Measurements from ENCODE around the gene PDE6B.

The PDE6B gene

DNA sequence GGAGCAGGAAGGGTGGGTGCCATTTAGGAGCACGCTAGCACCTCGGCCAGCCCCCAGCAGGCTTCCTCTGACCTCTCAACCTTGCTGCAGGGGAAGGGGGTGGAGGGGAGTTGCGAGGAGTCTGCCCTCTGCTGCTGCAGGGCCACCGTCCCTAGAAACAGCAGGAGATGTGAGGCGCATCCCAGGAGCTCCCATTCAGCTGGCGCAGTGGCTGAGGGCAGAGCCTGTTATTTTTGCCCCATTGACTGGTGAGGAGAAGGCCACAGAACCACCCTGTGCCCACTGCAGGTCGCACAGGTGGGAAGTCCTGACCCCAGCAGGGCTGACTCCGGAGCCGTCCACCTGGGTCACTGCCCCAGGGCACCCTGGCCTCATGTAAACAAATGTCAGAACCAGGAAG lies 8.0 kb downstream of the PDE6B start:
- TF ChIP-seq GATA2 (IDR thresholded peaks at IDR 0.05; ENCODE audit: low read depth, low read length): no peak
- no peak for TF ChIP-seq GATA3 (IDR thresholded peaks at IDR 0.05; ENCODE audit: low read depth, low read length)

DNA sequence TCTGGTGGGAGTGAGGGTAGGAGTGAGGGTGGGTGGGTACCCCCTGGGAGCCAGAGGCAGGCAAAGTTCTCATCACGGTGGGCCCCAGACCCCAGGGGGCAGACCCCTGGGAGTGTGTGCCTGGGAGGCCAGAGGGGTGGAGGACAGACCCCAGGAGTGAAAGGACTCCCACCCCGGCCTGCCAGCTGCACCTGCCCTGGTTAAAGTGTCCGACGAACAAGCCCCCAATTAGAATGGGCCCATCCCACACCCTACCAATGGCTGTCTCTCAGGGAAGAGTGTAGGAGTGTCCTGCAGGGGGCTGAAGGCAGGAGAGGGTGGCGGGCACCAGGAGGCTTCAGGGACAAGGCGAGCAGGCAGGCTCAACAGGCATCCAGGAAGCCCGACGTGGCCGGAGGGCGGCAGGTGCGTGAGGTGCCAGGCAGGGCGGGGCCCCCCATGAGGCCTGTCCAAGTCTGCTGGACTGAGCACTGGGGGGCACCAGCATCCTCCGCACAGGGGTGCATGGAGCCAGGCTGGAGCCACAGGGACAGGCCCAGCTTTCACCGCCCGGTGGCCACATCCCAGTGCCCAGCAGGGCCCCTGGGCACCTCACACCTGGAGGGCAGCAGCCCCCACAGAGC lies 8.7 kb downstream of the PDE6B start:
- TF ChIP-seq GATA3 (IDR thresholded peaks at IDR 0.05; ENCODE audit: low read depth, low read length) (no peak), GATA2 (IDR thresholded peaks at IDR 0.05; ENCODE audit: low read depth, low read length) (no peak)

- TF ChIP-seq GATA2 (IDR thresholded peaks at IDR 0.05; ENCODE audit: low read depth, low read length) (no peak), GATA3 (IDR thresholded peaks at IDR 0.05; ENCODE audit: low read depth, low read length) (no peak)
Observed at GRCh38 chr4:634599-634985, 9.2 kb downstream of the PDE6B start.

DNA sequence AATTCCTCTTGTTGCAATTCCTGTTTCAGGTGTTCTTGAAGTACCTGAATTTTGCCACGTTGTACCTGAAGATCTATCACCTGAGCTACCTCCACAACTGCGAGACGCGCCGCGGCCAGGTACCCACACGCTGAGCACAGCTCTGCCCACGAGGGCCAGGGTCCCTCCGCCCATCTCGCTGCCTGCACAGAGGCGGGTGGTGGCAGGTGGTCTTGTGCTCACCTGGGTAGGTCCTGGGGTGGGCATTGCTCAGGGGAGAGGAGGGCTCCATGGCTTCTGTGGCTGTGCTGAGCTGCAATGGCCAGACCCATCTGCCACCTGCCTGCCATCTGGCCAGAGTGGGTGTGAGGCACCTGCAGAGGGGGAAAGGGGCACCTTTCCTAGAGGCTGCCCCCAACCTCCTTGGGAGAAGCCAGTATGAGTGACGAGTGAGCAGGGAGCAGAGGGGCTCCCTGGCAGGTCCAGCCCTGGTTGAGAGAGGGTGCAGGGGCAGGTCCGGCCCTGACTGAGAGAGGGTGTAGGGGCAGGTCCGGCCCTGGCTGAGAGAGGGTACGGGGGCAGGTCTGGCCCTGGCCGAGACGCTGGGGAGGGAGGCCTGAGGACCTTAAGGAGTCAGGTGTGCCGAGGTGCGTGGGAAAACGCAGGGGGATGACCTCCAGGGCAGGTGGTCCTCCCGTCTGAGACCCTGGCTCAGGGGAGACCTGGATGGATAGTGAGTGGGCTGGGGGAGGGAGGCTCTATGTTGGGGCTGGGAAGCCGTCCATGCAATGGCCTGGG lies 10.7 kb downstream of the PDE6B start:
- no peak for TF ChIP-seq GATA3 (IDR thresholded peaks at IDR 0.05; ENCODE audit: low read depth, low read length)
- TF ChIP-seq GATA2 (IDR thresholded peaks at IDR 0.05; ENCODE audit: low read depth, low read length): no peak

GRCh38 chr4:636628-637159 lies 11.3 kb downstream of the PDE6B start:
- no peak for TF ChIP-seq GATA2 (IDR thresholded peaks at IDR 0.05; ENCODE audit: low read depth, low read length)
- no peak for TF ChIP-seq GATA3 (IDR thresholded peaks at IDR 0.05; ENCODE audit: low read depth, low read length)

GRCh38 chr4:637536-638280 lies 12.3 kb downstream of the PDE6B start:
- TF ChIP-seq GATA3 (IDR thresholded peaks at IDR 0.05; ENCODE audit: low read depth, low read length) (no peak), GATA2 (IDR thresholded peaks at IDR 0.05; ENCODE audit: low read depth, low read length) (no peak)

- TF ChIP-seq GATA2 (IDR thresholded peaks at IDR 0.05; ENCODE audit: low read depth, low read length): no peak
- no peak for TF ChIP-seq GATA3 (IDR thresholded peaks at IDR 0.05; ENCODE audit: low read depth, low read length)
Observed at GRCh38 chr4:646460-646859, 21.1 kb downstream of the PDE6B start.

DNA sequence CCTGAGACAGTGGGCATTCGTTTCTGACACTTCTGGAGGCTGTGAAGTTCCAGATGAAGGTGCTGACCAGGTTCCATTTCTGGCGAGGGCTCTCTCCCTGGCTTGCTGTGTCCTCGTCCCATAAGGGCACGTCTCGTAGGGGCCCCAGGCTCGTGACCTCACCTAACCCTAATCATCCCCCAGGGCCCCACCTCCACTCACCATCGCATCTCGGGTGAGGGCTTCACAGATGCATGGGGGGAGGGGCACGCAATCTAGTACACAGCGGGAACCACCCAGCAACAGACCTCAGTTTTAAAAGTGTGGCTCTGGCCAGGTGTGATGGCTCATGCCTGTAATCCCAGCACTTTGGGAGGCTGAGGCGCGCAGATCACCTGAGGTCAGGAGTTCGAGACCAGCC lies 22.1 kb downstream of the PDE6B start:
- TF ChIP-seq GATA2 (IDR thresholded peaks at IDR 0.05; ENCODE audit: low read depth, low read length) (no peak), GATA3 (IDR thresholded peaks at IDR 0.05; ENCODE audit: low read depth, low read length) (no peak)

DNA sequence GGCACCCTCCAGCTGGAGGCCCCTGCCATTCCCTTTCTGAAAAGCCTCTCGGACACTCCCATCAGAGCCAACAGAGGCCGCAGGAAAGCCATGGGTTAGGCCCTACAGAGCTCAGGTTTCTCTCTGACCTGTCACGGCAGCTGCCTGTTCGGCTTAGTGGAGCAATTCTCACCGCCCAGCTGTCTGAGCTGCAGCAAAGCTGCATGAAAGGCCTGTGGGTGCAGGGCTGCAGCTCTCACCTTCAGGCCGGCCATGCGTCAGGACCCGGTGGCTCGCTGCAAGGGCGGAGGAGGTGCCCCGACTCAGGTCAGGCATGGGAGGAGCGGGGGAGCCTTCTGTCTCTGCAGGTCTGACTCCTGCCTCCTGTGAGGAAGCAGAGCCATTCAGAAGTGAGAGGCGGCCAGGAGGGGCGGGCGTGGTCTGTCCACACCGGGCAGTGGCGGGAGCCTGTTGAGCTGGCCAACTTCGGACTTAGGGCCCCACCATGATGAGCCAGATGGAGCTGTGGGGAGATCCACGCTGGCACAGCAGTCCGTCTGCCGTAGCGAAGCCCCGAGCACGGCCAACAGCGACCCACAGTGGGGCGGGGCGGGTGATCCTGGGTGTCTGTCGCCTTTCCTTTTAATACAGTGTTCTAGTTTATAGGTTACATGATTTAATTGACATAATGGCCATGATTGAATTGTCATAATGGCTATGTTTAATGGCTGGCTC lies 23.4 kb downstream of the PDE6B start:
- TF ChIP-seq GATA2 (IDR thresholded peaks at IDR 0.05; ENCODE audit: low read depth, low read length): no peak
- no peak for TF ChIP-seq GATA3 (IDR thresholded peaks at IDR 0.05; ENCODE audit: low read depth, low read length)

DNA sequence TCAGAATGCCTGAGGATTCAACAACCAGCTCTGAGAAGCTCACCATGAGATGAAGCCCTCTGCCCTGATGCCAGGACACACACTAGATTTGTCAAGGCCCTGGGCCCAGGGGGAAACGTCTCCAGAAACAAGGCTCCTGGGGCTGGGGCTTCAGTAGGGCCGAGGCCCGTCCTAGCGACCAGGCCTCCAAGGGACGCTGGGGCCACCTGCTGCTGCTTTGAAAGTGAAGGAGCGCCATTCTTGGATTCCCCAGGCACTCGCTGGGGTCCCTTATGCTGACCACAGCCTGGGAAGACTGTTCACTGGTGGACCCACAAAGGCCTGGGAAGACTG lies 23.9 kb downstream of the PDE6B start:
- no peak for TF ChIP-seq GATA2 (IDR thresholded peaks at IDR 0.05; ENCODE audit: low read depth, low read length)
- no peak for TF ChIP-seq GATA3 (IDR thresholded peaks at IDR 0.05; ENCODE audit: low read depth, low read length)

DNA sequence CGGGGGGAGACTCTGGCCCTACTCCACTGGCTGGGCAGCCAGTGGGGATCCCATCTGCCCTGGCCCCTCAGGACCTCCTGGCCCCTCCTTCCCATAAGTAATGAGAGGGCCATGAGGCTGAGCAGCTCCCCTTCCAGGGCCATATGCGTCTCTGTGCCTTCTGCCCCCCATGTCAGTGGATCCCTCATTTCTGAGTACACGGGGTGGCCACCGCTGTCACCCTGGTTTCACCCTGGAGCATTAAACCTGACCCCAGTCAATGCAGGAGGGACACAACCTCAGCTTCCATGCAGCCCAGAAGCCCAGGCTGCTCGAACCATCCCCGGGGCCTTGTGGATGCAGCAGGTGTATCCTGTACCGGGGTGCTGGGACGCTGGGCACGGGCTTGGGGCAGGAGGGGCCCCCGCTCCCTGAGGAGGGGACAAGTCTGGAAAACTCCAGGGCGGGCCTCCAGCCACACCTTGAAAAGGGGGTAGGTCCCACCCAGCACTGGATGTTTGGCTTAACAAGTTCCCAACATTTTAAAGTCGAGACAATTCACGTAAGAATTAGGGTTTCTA lies 24.5 kb downstream of the PDE6B start:
- TF ChIP-seq GATA2 (IDR thresholded peaks at IDR 0.05; ENCODE audit: low read depth, low read length) (no peak), GATA3 (IDR thresholded peaks at IDR 0.05; ENCODE audit: low read depth, low read length) (no peak)

- TF ChIP-seq GATA2 (IDR thresholded peaks at IDR 0.05; ENCODE audit: low read depth, low read length) (no peak), GATA3 (IDR thresholded peaks at IDR 0.05; ENCODE audit: low read depth, low read length) (no peak)
Observed at GRCh38 chr4:650461-650860, 25.1 kb downstream of the PDE6B start.

- no peak for TF ChIP-seq GATA3 (IDR thresholded peaks at IDR 0.05; ENCODE audit: low read depth, low read length)
- TF ChIP-seq GATA2 (IDR thresholded peaks at IDR 0.05; ENCODE audit: low read depth, low read length): no peak
Observed at GRCh38 chr4:650951-651883, 25.8 kb downstream of the PDE6B start.

Data from SH-SY5Y (cell line).